Activated CD4-positive, alpha-beta T cell treated with anti-CD3 and anti-CD28 coated beads, Interleukin-2, amount 10 ng/mL, durations not matched to agents 7 days and 5 days (primary cell): ENCODE results near the gene IGFBP7. TPM values are rescaled to one million over a fixed set of nuclear protein-coding genes. Genes with fewer than 3 reads are reported as not detected.
A peak's percentile ranks its signal among the peaks of the same experiment; 100 is the strongest.

Experiments
- CTCF ChIA-PET: fragments of 350-600 bp; sonication (Branson Sonifier 250); formaldehyde crosslinking; loops from one replicate; lab custom pipeline; 2021; ENCODE audit warnings: antibody characterized with exemption; lab: Charles Lee
- POLR2A ChIA-PET: fragments of 350-600 bp; sonication (Branson Sonifier 250); formaldehyde crosslinking; loops from one replicate; lab custom pipeline; 2021; ENCODE audit warnings: antibody characterized with exemption; lab: Charles Lee
- DNase-seq: peaks from one replicate; pipeline ENCODE4 v3.0.0-alpha.2; 2020
- H3K27ac Mint-ChIP-seq: one replicate; pipeline ENCODE4 v1.8.0; 2021; ENCODE audit warnings: mild to moderate bottlenecking, moderate library complexity, mixed read lengths
- H3K27me3 Mint-ChIP-seq: one replicate; pipeline ENCODE4 v1.8.0; 2021; ENCODE audit warnings: mixed read lengths
- H3K36me3 Mint-ChIP-seq: one replicate; pipeline ENCODE4 v1.8.0; 2021; ENCODE audit warnings: low read depth, mixed read lengths
- H3K4me1 Mint-ChIP-seq: one replicate; pipeline ENCODE4 v1.8.0; 2021; ENCODE audit warnings: mixed read lengths
- H3K4me3 Mint-ChIP-seq: one replicate; pipeline ENCODE4 v1.8.0; 2021; ENCODE audit warnings: mild to moderate bottlenecking, moderate library complexity, mixed read lengths
- H3K9me3 Mint-ChIP-seq: one replicate; pipeline ENCODE4 v1.8.0; 2021; ENCODE audit warnings: mixed read lengths
- total RNA-seq, 2 experiments: library from RNA; stranded (reverse); gene quantifications; one replicate each; pipeline ENCODE4 v1.2.3, GENCODE V29; 2021

IGFBP7 gene
- total RNA-seq, 2 experiments from 2014 or later: 0.19 to 0.27 TPM

DNA sequence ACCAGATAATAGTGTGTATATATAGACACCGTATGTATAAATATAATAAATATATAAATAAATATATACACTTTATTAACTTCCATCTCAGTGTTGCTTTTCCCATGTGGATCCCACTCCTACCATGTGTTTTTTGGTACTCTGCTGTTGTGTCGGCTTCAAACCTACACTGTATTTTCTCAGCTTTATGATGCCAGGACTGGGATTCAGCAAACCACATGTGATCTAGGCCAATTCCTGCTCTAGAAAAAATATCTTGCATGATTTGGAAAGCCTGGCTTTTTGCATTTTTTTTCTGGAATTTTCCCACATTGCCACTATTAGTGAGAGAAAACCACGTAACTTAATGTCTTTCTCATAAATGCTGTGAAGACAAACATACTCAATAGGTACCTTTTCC, 75.7 kb downstream of the IGFBP7 start:
- Mint-ChIP-seq H3K36me3 (peaks cover 24% of the 10 kb centered on the region), H3K27ac (no peak overlapping the region), H3K4me3 (no peak overlapping the region), H3K4me1 (no peaks in the 10 kb centered on the region), H3K9me3 (no peaks in the 10 kb centered on the region), H3K27me3 (peaks cover 5% of the 10 kb centered on the region)
- no peak for DNase-seq
- POLR2A ChIA-PET: no interaction called here
- CTCF ChIA-PET: no interaction called here

DNA sequence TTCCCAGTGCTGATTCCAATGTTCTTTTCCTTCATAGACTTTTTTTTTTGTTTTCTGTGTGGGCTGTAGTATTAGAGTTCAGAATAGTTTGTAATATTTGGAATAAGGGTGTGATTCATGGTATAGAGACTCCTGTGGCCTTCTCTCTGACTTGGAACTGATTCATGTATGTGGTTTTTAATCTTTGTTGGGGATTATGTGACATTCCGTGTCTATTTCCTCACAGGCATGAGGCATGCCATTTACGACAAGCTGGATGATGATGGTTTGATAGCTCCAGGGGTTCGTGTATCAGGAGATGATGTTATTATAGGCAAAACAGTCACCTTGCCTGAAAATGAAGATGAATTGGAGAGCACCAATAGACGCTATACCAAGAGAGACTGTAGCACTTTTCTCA, 87.1 kb downstream of the IGFBP7 start:
- H3K4me1 Mint-ChIP-seq: peaks cover 4% of the 10 kb centered on the region
- no peaks in the 10 kb centered on the region for H3K9me3 Mint-ChIP-seq
- H3K27ac Mint-ChIP-seq: no peak overlapping the region
- ChIA-PET CTCF (no interaction called here), POLR2A (no interaction called here)
- H3K27me3 Mint-ChIP-seq: no peaks in the 10 kb centered on the region
- no peak overlapping the region for H3K4me3 Mint-ChIP-seq
- peaks cover 71% of the 10 kb centered on the region for H3K36me3 Mint-ChIP-seq
- DNase-seq: no peak

DNA sequence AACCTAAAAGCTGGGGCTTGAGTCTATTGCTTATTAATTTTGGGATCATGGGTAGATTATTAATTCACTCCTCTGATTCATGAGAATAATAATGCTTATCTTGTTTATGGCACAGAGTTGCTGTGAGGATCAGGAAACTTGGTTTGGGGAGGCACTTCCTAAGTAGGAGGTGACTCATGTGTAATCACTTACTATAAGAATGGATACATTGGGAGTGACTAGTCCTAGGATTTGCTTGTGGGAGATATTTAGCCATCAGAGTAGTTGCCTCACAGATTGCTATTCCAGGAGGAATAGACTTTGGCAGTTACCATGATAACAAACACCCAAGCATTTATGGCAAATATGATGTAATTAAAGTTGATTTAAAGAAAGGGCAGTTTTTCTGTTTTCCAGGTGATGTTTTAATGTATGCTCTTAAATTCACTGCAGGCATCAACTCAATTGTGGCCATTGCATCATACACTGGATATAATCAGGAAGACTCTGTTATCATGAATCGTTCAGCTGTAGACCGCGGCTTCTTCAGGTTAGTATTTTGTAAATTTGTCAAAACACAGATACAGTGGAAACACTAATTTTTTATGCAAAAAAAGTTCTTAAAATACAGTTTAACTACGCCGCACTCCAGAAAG, 89.6 kb downstream of the IGFBP7 start:
- CTCF ChIA-PET: no interaction called here
- peaks cover 3% of the 10 kb centered on the region for H3K4me1 Mint-ChIP-seq
- no peak overlapping the region for H3K27ac Mint-ChIP-seq
- DNase-seq: no peak
- H3K27me3 Mint-ChIP-seq: no peaks in the 10 kb centered on the region
- H3K36me3 Mint-ChIP-seq: peaks cover 70% of the 10 kb centered on the region
- POLR2A ChIA-PET: no interaction called here
- H3K9me3 Mint-ChIP-seq: no peaks in the 10 kb centered on the region
- no peak overlapping the region for H3K4me3 Mint-ChIP-seq

- H3K9me3 Mint-ChIP-seq: no peaks in the 10 kb centered on the region
- H3K27me3 Mint-ChIP-seq: no peaks in the 10 kb centered on the region
- peaks cover 3% of the 10 kb centered on the region for H3K4me1 Mint-ChIP-seq
- ChIA-PET CTCF (interaction anchor here (1.1 kb wide), 1 partner anchor 24 kb away, joined by 3 read pairs; no protein-coding TSS in a partner anchor), POLR2A (no interaction called here)
- DNase-seq: no peak
- no peak overlapping the region for H3K4me3 Mint-ChIP-seq
- H3K36me3 Mint-ChIP-seq: peaks cover 62% of the 10 kb centered on the region
- H3K27ac Mint-ChIP-seq: no peak overlapping the region
Measured at GRCh38 chr4:57018980-57019379, 91.2 kb downstream of the IGFBP7 start.

DNA sequence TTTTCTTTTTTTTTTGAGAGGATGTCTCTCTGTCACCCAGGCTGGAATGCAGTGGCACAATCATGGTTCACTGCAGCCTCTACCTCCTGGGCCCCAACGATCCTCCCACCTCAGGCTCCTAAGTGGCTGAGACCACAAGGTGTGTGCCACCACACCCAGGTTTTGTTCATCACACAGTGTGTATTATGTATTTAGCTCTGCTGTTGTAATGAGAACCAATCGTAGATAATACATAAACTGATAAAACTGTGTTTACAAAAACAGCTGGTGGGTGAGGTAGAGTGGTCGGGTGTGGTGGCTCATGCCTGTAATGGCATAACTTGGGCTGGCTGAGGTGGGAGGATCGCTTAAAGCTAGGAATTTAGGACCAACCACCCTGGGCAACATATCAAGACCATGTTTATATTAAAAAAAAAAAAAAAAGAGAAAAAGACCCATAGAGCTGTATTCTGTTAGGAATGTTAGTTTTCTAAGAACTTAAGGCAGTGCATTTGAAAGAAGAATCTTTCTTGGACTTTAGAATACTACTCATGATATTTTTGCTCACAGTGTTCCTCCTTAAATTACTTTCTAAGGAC, 96.6 kb downstream of the IGFBP7 start:
- peaks cover 47% of the 10 kb centered on the region for H3K36me3 Mint-ChIP-seq
- ChIA-PET CTCF (interaction anchor here (1.3 kb wide), 1 partner anchor 18 kb away, joined by 3 read pairs; no protein-coding TSS in a partner anchor), POLR2A (no interaction called here)
- no peak for DNase-seq
- no peak overlapping the region for H3K4me3 Mint-ChIP-seq
- no peaks in the 10 kb centered on the region for H3K27me3 Mint-ChIP-seq
- no peaks in the 10 kb centered on the region for H3K9me3 Mint-ChIP-seq
- peaks cover 3% of the 10 kb centered on the region for H3K4me1 Mint-ChIP-seq
- no peak overlapping the region for H3K27ac Mint-ChIP-seq

GRCh38 chr4:56999751-57000150, 110.4 kb downstream of the IGFBP7 start:
- no peaks in the 10 kb centered on the region for H3K4me1 Mint-ChIP-seq
- H3K27ac Mint-ChIP-seq: no peak overlapping the region
- H3K36me3 Mint-ChIP-seq: peaks cover 52% of the 10 kb centered on the region
- H3K9me3 Mint-ChIP-seq: no peaks in the 10 kb centered on the region
- no peak overlapping the region for H3K4me3 Mint-ChIP-seq
- H3K27me3 Mint-ChIP-seq: no peaks in the 10 kb centered on the region
- no peak for DNase-seq
- ChIA-PET POLR2A (no interaction called here), CTCF (no interaction called here)

- H3K27ac Mint-ChIP-seq: no peak overlapping the region
- H3K27me3 Mint-ChIP-seq: no peaks in the 10 kb centered on the region
- POLR2A ChIA-PET: no interaction called here
- no peak for DNase-seq
- CTCF ChIA-PET: interaction anchor here (1.2 to 3.0 kb wide), 2 partner anchors 13 to 23 kb away, joined by 3 to 11 read pairs; no protein-coding TSS in a partner anchor
- H3K36me3 Mint-ChIP-seq: peaks cover 65% of the 10 kb centered on the region
- no peaks in the 10 kb centered on the region for H3K9me3 Mint-ChIP-seq
- H3K4me1 Mint-ChIP-seq: peaks cover 7% of the 10 kb centered on the region
- H3K4me3 Mint-ChIP-seq: no peak overlapping the region
Measured at GRCh38 chr4:56995525-56995924, 114.7 kb downstream of the IGFBP7 start.

DNA sequence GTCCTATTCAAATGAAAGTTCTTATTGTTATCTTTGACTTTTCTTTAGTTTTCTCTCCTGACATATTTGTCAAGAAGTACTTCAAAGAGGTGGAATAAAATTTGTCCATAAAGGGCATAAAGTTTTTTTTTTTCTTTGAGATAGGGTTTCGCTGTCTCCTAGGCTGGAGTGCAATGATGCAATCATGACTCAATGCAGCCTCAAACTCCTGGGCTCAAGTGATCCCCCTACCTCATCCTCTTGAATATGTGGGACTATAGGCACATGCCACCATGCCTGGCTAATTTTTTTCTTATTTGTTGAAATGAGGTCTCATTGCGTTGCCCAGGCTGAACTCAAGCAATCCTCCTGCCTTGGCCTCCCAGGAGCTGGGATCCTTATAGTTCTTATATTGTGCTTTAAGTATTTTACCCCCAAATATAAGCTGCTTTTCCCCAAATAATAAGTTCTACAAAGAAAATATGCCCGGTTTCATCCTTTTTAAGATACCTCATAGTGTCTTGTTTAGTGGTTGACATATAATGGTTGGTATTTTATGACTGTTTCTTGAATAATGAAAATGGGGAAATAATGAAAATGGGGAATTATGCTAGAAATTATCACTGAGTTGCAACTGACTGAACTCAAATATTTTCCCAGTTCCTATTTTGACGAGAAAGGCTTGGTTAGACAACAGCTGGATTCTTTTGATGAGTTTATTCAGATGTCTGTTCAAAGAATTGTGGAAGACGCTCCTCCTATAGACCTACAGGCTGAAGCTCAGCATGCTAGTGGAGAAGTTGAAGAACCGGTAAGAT, 119.9 kb downstream of the IGFBP7 start:
- peaks cover 13% of the 10 kb centered on the region for H3K4me1 Mint-ChIP-seq
- ChIA-PET CTCF (interaction anchor here (0.7 to 2.0 kb wide), 3 partner anchors 8 to 239 kb away, joined by 3 to 6 read pairs (median 5); partner anchors contain the start of gene POLR2B), POLR2A (no interaction called here)

GRCh38 chr4:56986952-56987351, 123.2 kb downstream of the IGFBP7 start:
- no peak for DNase-seq
- no peak overlapping the region for H3K27ac Mint-ChIP-seq
- H3K4me1 Mint-ChIP-seq: peaks cover 19% of the 10 kb centered on the region
- H3K36me3 Mint-ChIP-seq: peaks cover 59% of the 10 kb centered on the region
- no peaks in the 10 kb centered on the region for H3K9me3 Mint-ChIP-seq
- H3K4me3 Mint-ChIP-seq: no peak overlapping the region
- ChIA-PET CTCF (interaction anchor here (2.4 kb wide), 1 partner anchor 11 kb away, joined by 9 read pairs; no protein-coding TSS in a partner anchor), POLR2A (no interaction called here)
- no peaks in the 10 kb centered on the region for H3K27me3 Mint-ChIP-seq

More for the DNA sequence above, 119.9 kb downstream of the IGFBP7 start:
- Mint-ChIP-seq H3K27me3 (no peaks in the 10 kb centered on the region), H3K36me3 (peaks cover 68% of the 10 kb centered on the region), H3K9me3 (no peaks in the 10 kb centered on the region), H3K4me3 (no peak overlapping the region), H3K27ac (no peak overlapping the region)
- DNase-seq: no peak

- no peaks in the 10 kb centered on the region for H3K9me3 Mint-ChIP-seq
- no peak overlapping the region for H3K4me3 Mint-ChIP-seq
- H3K27me3 Mint-ChIP-seq: no peaks in the 10 kb centered on the region
- H3K36me3 Mint-ChIP-seq: peaks cover 60% of the 10 kb centered on the region
- POLR2A ChIA-PET: no interaction called here
- peaks cover 25% of the 10 kb centered on the region for H3K4me1 Mint-ChIP-seq
- CTCF ChIA-PET: no interaction called here
- no peak for DNase-seq
- no peak overlapping the region for H3K27ac Mint-ChIP-seq
Measured at GRCh38 chr4:56986192-56986591, 124.0 kb downstream of the IGFBP7 start.

GRCh38 chr4:56981795-56982201, 128.4 kb downstream of the IGFBP7 start:
- H3K36me3 Mint-ChIP-seq: peaks cover 48% of the 10 kb centered on the region
- POLR2A ChIA-PET: no interaction called here
- peaks cover 35% of the 10 kb centered on the region for H3K4me1 Mint-ChIP-seq
- H3K9me3 Mint-ChIP-seq: no peaks in the 10 kb centered on the region
- DNase-seq: no peak
- H3K27me3 Mint-ChIP-seq: no peaks in the 10 kb centered on the region
- peak overlapping the region; percentile 27 for H3K27ac Mint-ChIP-seq
- peak overlapping the region; percentile 99 for H3K4me3 Mint-ChIP-seq
- CTCF ChIA-PET: interaction anchor here (1.1 to 1.3 kb wide), 2 partner anchors 9 to 21 kb away, joined by 6 read pairs; no protein-coding TSS in a partner anchor
